Liver (tissue), 9 donors: Measurements from ENCODE around the gene NR4A3. TPM values are rescaled to one million over a fixed set of nuclear protein-coding genes. Genes with fewer than 3 reads are reported as not detected.

Source experiments
- DNase-seq: peaks from one replicate; pipeline ENCODE4 v3.0.0-alpha.2; 2017; ENCODE audit warnings: low spot score
- H3K27ac ChIP-seq, 2 donors: one replicate each; pipeline ENCODE4 v1.7.0; 2013; ENCODE audit warnings: inconsistent platforms in 2 of 2, low read length in 2 of 2, control low read depth in 1 of 2, low read depth in 1 of 2, mild to moderate bottlenecking in 1 of 2
- H3K27me3 ChIP-seq, 4 donors: one replicate each; pipeline versions ENCODE4 v1.6.1 to v1.7.0; 2013; ENCODE audit warnings: low read length in 3 of 4, inconsistent platforms in 1 of 4, mild to moderate bottlenecking in 1 of 4, moderate library complexity in 1 of 4; ENCODE audit not compliant: control insufficient read depth in 4 of 4, insufficient read depth in 4 of 4
- H3K36me3 ChIP-seq, 4 donors: one replicate each; pipeline versions ENCODE4 v1.6.1 to v1.7.0; 2013; ENCODE audit warnings: low read length in 3 of 4, mild to moderate bottlenecking in 3 of 4, low read depth in 1 of 4, moderate library complexity in 1 of 4; ENCODE audit not compliant: control insufficient read depth in 4 of 4, insufficient read depth in 3 of 4
- H3K4me1 ChIP-seq, 4 donors: one replicate each; pipeline versions ENCODE4 v1.6.1 to v1.7.0; 2013; ENCODE audit warnings: low read length in 3 of 4, mild to moderate bottlenecking in 3 of 4, moderate library complexity in 1 of 4; ENCODE audit not compliant: control insufficient read depth in 4 of 4, insufficient read depth in 4 of 4
- H3K4me3 ChIP-seq, 3 donors: one replicate each; pipeline versions ENCODE4 v1.6.1 to v1.7.0; 2013; ENCODE audit warnings: low read length in 3 of 3, control low read depth in 1 of 3, low read depth in 1 of 3, mild to moderate bottlenecking in 1 of 3
- H3K9ac ChIP-seq, 2 donors: one replicate each; pipeline ENCODE4 v1.7.0; 2013; ENCODE audit warnings: low read length in 2 of 2, mild to moderate bottlenecking in 2 of 2, moderate library complexity in 2 of 2, control low read depth in 1 of 2, low read depth in 1 of 2
- H3K9me3 ChIP-seq, 4 donors: one replicate each; pipeline versions ENCODE4 v1.6.1 to v1.7.0; 2013; ENCODE audit warnings: low read length in 3 of 4; ENCODE audit not compliant: control insufficient read depth in 4 of 4
- EGR1 ChIP-seq, 2 donors: IDR thresholded peaks; 2 replicates each; pipeline ENCODE4 v1.6.1; 2016 to 2018; ENCODE audit warnings: antibody characterized with exemption in 2 of 2, low read depth in 2 of 2
- FOXA1 ChIP-seq: IDR thresholded peaks from 2 replicates; pipeline ENCODE4 v1.6.1; 2016; ENCODE audit warnings: antibody characterized with exemption
- FOXA2 ChIP-seq: IDR thresholded peaks from 2 replicates; pipeline ENCODE4 v1.6.1; 2016; ENCODE audit warnings: antibody characterized with exemption
- GABPA ChIP-seq, 2 donors: IDR thresholded peaks in 1 of 2; conservative IDR thresholded peaks in 1 of 2; 2 replicates each; pipeline ENCODE4 v1.6.1; 2016; ENCODE audit warnings: antibody characterized with exemption in 2 of 2, mild to moderate bottlenecking in 1 of 2, moderate library complexity in 1 of 2
- HNF4A ChIP-seq, 2 donors: conservative IDR thresholded peaks; 2 replicates each; pipeline ENCODE4 v1.6.1; 2016; ENCODE audit warnings: antibody characterized with exemption in 2 of 2, mild to moderate bottlenecking in 2 of 2
- HNF4G ChIP-seq: IDR thresholded peaks from 2 replicates; pipeline ENCODE4 v1.6.1; 2016; ENCODE audit warnings: antibody characterized with exemption
- JUND ChIP-seq, 2 donors: IDR thresholded peaks; 2 replicates each; pipeline ENCODE4 v1.6.1; 2016; ENCODE audit warnings: antibody characterized with exemption in 2 of 2
- NR2F2 ChIP-seq: IDR thresholded peaks from 2 replicates; pipeline ENCODE4 v1.6.1; 2016; ENCODE audit warnings: antibody characterized with exemption
- RAD21 ChIP-seq, 2 donors: IDR thresholded peaks; 2 replicates each; pipeline ENCODE4 v1.6.1; 2016; ENCODE audit warnings: antibody characterized with exemption in 2 of 2, mild to moderate bottlenecking in 2 of 2
- RXRA ChIP-seq, 2 donors: IDR thresholded peaks; 2 replicates each; pipeline ENCODE4 v1.6.1; 2017 to 2018; ENCODE audit warnings: antibody characterized with exemption in 2 of 2, mild to moderate bottlenecking in 1 of 2
- SP1 ChIP-seq: IDR thresholded peaks from 2 replicates; pipeline ENCODE4 v1.6.1; 2018; ENCODE audit warnings: antibody characterized with exemption, mild to moderate bottlenecking
- TAF1 ChIP-seq: conservative IDR thresholded peaks from 2 replicates; pipeline ENCODE4 v1.6.1; 2016; ENCODE audit warnings: antibody characterized with exemption, mild to moderate bottlenecking
- YY1 ChIP-seq: IDR thresholded peaks from 2 replicates; pipeline ENCODE4 v1.6.1; 2016; ENCODE audit warnings: antibody characterized with exemption, mild to moderate bottlenecking
- WGBS: extraction: QIAGEN DNeasy Blood & Tissue Kit; methylation state at CpG from one replicate; pipeline ENCODE4 v1.1.7; 2013; 5-methylcytosine and 5-hydroxymethylcytosine counted together
- polyA plus RNA-seq, 2 donors: library from polyadenylated mRNA; stranded (reverse) in 1 of 2; unstranded in 1 of 2; fragments of 200-250 nt in 1 of 2; fragments of >200 nt in 1 of 2; fragmentation: Nextera tagmentation in 1 of 2; extraction: Ambion mirVana in 1 of 2; gene quantifications; one replicate each; pipeline versions ENCODE4 v1.2.1 to v1.2.3, GENCODE V29; 2013 to 2015
- total RNA-seq, 2 donors: library from RNA; depleted of rRNA; stranded (reverse); fragments of >200 nt; gene quantifications; one replicate each; pipeline ENCODE4 v1.2.3, GENCODE V29; 2014
- TF ChIP-seq, protein P1 (sequence below): fragments of 150-350 bp; IDR thresholded peaks from 2 replicates; pipeline ENCODE4 v1.5.1; 2017; ENCODE audit warnings: improper control_type of control experiment, low read depth, low read length; ENCODE audit not compliant: missing input control
- TF ChIP-seq, protein P2 (sequence below): IDR thresholded peaks from 2 replicates; pipeline ENCODE4 v1.6.1; 2016; ENCODE audit warnings: antibody characterized with exemption
- TF ChIP-seq, protein P3 (sequence below): IDR thresholded peaks from 2 replicates; pipeline ENCODE4 v1.6.1; 2016; ENCODE audit warnings: antibody characterized with exemption
- TF ChIP-seq, protein P4 (sequence below): IDR thresholded peaks from 2 replicates; pipeline ENCODE4 v1.6.1; 2016; ENCODE audit warnings: antibody characterized with exemption, mild to moderate bottlenecking
- TF ChIP-seq, protein P5 (sequence below): IDR thresholded peaks from 2 replicates; pipeline ENCODE4 v1.6.1; 2016; ENCODE audit warnings: antibody characterized with exemption
- donor health status: healthy.
- donor health status: healthy.
- donor health status: healthy.
- donor health status: healthy.
- donor health status: healthy.

The NR4A3 gene
- total and polyA plus RNA-seq, 4 donors, result 0.02 to 0.14 (median 0.09) TPM

DNA sequence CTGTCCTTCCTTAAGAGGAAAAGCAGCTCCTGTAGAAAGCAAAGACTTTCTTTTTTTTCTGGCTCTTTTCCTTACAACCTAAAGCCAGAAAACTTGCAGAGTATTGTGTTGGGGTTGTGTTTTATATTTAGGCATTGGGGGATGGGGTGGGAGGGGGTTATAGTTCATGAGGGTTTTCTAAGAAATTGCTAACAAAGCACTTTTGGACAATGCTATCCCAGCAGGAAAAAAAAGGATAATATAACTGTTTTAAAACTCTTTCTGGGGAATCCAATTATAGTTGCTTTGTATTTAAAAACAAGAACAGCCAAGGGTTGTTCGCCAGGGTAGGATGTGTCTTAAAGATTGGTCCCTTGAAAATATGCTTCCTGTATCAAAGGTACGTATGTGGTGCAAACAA is 42.3 kb downstream of the NR4A3 start:
- no peak for DNase-seq
- Histone ChIP-seq H3K9me3 (no peaks in the 10 kb centered on the region), H3K4me3 (no peak overlapping the region), H3K9ac (no peak overlapping the region), H3K36me3 (peaks cover 0 to 2% (median 0%) of the 10 kb centered on the region in 4 donors), H3K27ac (no peak overlapping the region), H3K4me1 (no peaks in the 10 kb centered on the region), H3K27me3 (no peaks in the 10 kb centered on the region)
- TF ChIP-seq, protein P1, sequence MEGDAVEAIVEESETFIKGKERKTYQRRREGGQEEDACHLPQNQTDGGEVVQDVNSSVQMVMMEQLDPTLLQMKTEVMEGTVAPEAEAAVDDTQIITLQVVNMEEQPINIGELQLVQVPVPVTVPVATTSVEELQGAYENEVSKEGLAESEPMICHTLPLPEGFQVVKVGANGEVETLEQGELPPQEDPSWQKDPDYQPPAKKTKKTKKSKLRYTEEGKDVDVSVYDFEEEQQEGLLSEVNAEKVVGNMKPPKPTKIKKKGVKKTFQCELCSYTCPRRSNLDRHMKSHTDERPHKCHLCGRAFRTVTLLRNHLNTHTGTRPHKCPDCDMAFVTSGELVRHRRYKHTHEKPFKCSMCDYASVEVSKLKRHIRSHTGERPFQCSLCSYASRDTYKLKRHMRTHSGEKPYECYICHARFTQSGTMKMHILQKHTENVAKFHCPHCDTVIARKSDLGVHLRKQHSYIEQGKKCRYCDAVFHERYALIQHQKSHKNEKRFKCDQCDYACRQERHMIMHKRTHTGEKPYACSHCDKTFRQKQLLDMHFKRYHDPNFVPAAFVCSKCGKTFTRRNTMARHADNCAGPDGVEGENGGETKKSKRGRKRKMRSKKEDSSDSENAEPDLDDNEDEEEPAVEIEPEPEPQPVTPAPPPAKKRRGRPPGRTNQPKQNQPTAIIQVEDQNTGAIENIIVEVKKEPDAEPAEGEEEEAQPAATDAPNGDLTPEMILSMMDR, result no peak
- TF ChIP-seq, protein P2, sequence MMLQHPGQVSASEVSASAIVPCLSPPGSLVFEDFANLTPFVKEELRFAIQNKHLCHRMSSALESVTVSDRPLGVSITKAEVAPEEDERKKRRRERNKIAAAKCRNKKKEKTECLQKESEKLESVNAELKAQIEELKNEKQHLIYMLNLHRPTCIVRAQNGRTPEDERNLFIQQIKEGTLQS, result no peak
- TF ChIP-seq, protein P3, sequence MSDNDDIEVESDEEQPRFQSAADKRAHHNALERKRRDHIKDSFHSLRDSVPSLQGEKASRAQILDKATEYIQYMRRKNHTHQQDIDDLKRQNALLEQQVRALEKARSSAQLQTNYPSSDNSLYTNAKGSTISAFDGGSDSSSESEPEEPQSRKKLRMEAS, result no peak
- 87% methylated on average over 2 of the region's 2 CpGs for WGBS

DNA sequence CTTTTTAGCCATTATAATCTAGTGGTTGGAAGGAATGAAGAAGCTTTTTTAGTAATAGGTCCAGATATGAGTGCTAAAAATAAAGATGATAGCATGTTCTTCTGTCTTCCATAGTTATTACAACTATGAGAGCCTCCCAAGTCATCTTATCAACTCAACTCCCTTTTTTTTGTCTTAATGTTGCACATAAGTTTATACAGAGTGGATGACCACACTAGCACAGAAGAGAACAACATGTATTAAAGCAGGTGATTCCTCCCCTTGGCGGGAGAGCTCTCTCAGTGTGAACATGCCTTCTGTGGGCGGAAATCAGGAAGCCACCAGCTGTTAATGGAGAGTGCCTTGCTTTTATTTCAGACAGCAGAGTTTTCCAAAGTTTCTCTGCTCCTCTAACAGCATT is 44.7 kb downstream of the NR4A3 start:
- H3K9me3 ChIP-seq, result no peaks in the 10 kb centered on the region
- H3K9ac ChIP-seq, result no peak overlapping the region
- 90% methylated on average over 2 of the region's 2 CpGs for WGBS
- H3K4me3 ChIP-seq, result no peak overlapping the region
- no peaks in the 10 kb centered on the region for H3K27me3 ChIP-seq
- DNase-seq, result no peak
- peaks cover 0 to 2% (median 0%) of the 10 kb centered on the region in 4 donors for H3K36me3 ChIP-seq
- H3K27ac ChIP-seq, result no peak overlapping the region
- H3K4me1 ChIP-seq, result no peaks in the 10 kb centered on the region
- no peak for TF ChIP-seq RXRA (IDR thresholded peaks at IDR 0.05)
- no peak for TF ChIP-seq NR2F2
- no peak for TF ChIP-seq HNF4A (conservative IDR thresholded peaks at IDR 0.05)
- TF ChIP-seq, protein P1, result no peak
- no peak for TF ChIP-seq FOXA1
- TF ChIP-seq EGR1 (IDR thresholded peaks at IDR 0.05; ENCODE audit: low read depth in 2 of 2), result no peak
- no peak for TF ChIP-seq JUND (IDR thresholded peaks at IDR 0.05)
- TF ChIP-seq, protein P4, sequence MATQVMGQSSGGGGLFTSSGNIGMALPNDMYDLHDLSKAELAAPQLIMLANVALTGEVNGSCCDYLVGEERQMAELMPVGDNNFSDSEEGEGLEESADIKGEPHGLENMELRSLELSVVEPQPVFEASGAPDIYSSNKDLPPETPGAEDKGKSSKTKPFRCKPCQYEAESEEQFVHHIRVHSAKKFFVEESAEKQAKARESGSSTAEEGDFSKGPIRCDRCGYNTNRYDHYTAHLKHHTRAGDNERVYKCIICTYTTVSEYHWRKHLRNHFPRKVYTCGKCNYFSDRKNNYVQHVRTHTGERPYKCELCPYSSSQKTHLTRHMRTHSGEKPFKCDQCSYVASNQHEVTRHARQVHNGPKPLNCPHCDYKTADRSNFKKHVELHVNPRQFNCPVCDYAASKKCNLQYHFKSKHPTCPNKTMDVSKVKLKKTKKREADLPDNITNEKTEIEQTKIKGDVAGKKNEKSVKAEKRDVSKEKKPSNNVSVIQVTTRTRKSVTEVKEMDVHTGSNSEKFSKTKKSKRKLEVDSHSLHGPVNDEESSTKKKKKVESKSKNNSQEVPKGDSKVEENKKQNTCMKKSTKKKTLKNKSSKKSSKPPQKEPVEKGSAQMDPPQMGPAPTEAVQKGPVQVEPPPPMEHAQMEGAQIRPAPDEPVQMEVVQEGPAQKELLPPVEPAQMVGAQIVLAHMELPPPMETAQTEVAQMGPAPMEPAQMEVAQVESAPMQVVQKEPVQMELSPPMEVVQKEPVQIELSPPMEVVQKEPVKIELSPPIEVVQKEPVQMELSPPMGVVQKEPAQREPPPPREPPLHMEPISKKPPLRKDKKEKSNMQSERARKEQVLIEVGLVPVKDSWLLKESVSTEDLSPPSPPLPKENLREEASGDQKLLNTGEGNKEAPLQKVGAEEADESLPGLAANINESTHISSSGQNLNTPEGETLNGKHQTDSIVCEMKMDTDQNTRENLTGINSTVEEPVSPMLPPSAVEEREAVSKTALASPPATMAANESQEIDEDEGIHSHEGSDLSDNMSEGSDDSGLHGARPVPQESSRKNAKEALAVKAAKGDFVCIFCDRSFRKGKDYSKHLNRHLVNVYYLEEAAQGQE, result no peak
- TF ChIP-seq, protein P5, sequence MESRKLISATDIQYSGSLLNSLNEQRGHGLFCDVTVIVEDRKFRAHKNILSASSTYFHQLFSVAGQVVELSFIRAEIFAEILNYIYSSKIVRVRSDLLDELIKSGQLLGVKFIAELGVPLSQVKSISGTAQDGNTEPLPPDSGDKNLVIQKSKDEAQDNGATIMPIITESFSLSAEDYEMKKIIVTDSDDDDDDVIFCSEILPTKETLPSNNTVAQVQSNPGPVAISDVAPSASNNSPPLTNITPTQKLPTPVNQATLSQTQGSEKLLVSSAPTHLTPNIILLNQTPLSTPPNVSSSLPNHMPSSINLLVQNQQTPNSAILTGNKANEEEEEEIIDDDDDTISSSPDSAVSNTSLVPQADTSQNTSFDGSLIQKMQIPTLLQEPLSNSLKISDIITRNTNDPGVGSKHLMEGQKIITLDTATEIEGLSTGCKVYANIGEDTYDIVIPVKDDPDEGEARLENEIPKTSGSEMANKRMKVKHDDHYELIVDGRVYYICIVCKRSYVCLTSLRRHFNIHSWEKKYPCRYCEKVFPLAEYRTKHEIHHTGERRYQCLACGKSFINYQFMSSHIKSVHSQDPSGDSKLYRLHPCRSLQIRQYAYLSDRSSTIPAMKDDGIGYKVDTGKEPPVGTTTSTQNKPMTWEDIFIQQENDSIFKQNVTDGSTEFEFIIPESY, result no peak
- TF ChIP-seq SP1, result no peak
- TF ChIP-seq, protein P2, result no peak
- TF ChIP-seq TAF1, result no peak
- TF ChIP-seq, protein P3, result no peak
- TF ChIP-seq HNF4G, result no peak
- no peak for TF ChIP-seq GABPA (IDR thresholded peaks at IDR 0.05 in 1 of 2, conservative IDR thresholded peaks at IDR 0.05 in 1 of 2)
- TF ChIP-seq RAD21 (IDR thresholded peaks at IDR 0.05), result no peak
- TF ChIP-seq FOXA2, result no peak
- TF ChIP-seq YY1, result no peak
